MG63 (cell line): Measurements from ENCODE around the gene LENG8. TPM values are rescaled to one million over a fixed set of nuclear protein-coding genes. Genes with fewer than 3 reads are reported as not detected.
"Not testable (repeated sequence)": the region's sequence is repeated elsewhere in the genome, so short reads cannot be mapped to it uniquely, and the experiment has no call there.

ENCODE experiments used
- DNase-seq: peaks from one replicate; pipeline ENCODE4 v3.0.0-alpha.2; 2020
- H3K27me3 ChIP-seq: fragments of 250-450 bp; sonication (Bioruptor Pico); 2 replicates; pipeline ENCODE4 v1.5.1; 2020; ENCODE audit warnings: mild to moderate bottlenecking, moderate library complexity
- H3K36me3 ChIP-seq: fragments of 250-450 bp; sonication (Bioruptor Pico); 2 replicates; pipeline ENCODE4 v1.5.1; 2020; ENCODE audit warnings: mild to moderate bottlenecking, moderate library complexity
- H3K4me3 ChIP-seq: fragments of 250-450 bp; sonication (Bioruptor Pico); 2 replicates; pipeline ENCODE4 v1.5.1; 2020; ENCODE audit warnings: mild to moderate bottlenecking, moderate library complexity
- H3K9me3 ChIP-seq: fragments of 250-450 bp; sonication (Bioruptor Pico); 2 replicates; pipeline ENCODE4 v1.5.1; 2020; ENCODE audit warnings: mild to moderate bottlenecking, moderate library complexity
- total RNA-seq: library from RNA; depleted of rRNA; stranded (reverse); fragments of >200 nt; shearing (Covaris generic); gene quantifications from 2 replicates; pipeline ENCODE4 v1.2.3, GENCODE V29; 2014; ENCODE audit warnings: low replicate concordance

Gene LENG8
- total RNA-seq, 1 experiment from 2014 or later, result 6.6 TPM

DNA sequence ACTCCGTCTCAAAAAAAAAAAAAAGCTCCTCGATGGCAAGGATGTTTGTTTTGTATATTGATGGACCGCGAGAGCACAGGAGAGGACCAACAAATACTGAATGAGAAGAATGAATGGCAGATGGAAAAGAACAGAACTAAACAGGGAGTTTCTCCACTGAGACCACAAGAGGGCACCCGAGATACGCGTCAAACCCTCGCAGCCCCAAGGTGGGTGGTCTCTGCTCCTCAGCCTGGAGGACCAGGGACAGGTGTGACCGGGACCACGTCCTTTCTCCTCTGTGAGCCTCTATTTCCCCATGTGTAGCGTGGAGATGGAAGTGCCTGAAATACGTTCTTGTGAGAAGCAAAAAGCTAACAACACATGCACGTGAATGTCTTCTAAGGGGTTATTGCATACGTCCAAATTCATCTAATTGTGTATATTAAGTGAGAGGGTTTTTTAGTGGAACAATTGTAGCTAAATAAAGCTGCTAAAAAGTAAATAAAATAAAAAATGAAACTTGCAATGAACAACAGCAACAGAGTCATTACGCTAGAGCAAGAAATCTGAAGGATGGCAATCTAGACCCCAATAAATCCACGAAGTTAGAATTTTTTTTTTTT lies 32.4 kb downstream of the LENG8 start:
- Histone ChIP-seq H3K36me3 (no peaks in the 10 kb centered on the region), H3K4me3 (no peak overlapping the region), H3K9me3 (no peaks in the 10 kb centered on the region), H3K27me3 (peaks cover 18% of the 10 kb centered on the region)
- peak; percentile 35 for DNase-seq

DNA sequence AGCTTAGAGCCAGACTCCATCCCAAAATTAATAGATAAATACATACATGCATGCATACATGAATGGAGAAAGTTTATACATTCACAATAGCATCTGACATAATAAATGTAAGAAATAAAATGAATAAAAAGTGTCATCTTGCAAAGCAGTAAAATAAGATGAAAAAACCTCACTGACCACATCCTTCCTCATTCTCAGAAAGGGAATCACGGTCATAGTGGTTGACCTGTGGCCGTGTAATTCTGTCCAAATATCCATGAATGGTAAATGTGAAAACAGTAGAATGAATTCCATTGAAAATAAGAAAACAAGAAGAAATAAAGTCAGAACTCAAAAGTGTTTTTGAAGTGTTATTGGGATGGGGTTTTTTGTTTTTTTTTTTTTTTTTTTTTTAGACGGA lies 33.9 kb downstream of the LENG8 start:
- no peak overlapping the region for H3K4me3 ChIP-seq
- no peaks in the 10 kb centered on the region for H3K9me3 ChIP-seq
- H3K36me3 ChIP-seq, result no peaks in the 10 kb centered on the region
- DNase-seq, result no peak
- peaks cover 18% of the 10 kb centered on the region for H3K27me3 ChIP-seq

DNA sequence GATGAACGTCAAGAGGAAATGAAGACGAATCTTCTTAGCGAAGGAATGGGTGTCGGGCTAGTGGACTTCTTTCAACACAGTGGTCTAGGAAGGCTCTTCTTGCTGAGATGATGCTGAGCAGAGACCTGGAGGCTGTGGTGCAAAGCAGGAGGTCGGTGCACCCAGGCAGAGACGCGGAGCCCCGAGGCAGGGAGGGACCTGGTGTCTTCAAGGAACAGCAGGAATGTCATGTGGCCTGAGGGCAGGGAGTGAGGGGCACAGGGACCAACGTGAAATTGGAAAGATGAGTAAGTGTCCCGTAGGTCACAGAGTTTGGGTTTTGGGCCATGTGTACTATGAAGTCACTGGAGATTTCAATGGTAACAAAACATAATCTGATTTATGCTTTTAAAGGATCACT lies 35.5 kb downstream of the LENG8 start:
- H3K9me3 ChIP-seq, result no peaks in the 10 kb centered on the region
- peaks cover 17% of the 10 kb centered on the region for H3K27me3 ChIP-seq
- H3K4me3 ChIP-seq, result no peak overlapping the region
- no peaks in the 10 kb centered on the region for H3K36me3 ChIP-seq
- no peak for DNase-seq

DNA sequence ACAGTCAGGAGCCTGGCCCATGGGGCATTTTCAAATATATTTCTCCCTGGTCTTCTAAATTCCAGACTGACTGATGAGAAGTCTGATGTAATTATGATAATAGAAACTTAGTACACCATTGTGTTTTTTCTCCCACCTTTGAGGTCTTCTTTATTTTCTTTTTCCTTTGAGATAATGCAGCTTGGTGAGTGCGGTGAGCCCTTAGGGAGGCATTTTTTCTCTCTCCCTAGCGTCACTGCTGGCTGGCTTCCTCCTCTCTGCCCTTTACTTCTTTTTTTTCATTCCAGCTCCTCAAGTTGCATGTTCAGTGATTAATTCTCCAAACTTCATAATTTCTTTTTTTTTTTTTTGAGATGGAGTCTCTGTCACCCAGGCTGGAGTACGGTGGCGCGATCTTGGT lies 36.9 kb downstream of the LENG8 start:
- no peaks in the 10 kb centered on the region for H3K36me3 ChIP-seq
- DNase-seq, result no peak
- no peak overlapping the region for H3K4me3 ChIP-seq
- no peaks in the 10 kb centered on the region for H3K9me3 ChIP-seq
- peaks cover 21% of the 10 kb centered on the region for H3K27me3 ChIP-seq

DNA sequence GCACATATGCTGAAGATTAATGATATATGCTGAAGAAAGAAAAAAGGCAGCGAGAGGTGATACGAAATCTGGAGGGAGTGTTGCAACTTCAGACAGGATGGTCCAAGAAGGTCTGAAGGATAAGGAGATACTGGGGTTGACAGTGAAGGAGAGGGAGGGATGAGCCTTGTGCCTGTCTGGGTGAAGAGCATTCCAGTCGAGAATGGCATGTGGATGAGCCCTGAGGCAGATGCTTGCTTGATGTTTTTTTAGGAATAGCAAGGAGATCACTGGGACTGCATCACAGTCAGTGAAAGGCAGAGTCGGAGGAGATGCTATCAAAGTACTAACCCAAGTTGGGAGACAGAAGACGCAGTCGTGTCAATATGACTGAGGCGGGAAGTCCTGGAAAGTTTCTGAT lies 40.3 kb downstream of the LENG8 start:
- no peaks in the 10 kb centered on the region for H3K36me3 ChIP-seq
- H3K4me3 ChIP-seq, result no peak overlapping the region
- no peak for DNase-seq
- peaks cover 28% of the 10 kb centered on the region for H3K27me3 ChIP-seq
- H3K9me3 ChIP-seq, result no peaks in the 10 kb centered on the region

DNA sequence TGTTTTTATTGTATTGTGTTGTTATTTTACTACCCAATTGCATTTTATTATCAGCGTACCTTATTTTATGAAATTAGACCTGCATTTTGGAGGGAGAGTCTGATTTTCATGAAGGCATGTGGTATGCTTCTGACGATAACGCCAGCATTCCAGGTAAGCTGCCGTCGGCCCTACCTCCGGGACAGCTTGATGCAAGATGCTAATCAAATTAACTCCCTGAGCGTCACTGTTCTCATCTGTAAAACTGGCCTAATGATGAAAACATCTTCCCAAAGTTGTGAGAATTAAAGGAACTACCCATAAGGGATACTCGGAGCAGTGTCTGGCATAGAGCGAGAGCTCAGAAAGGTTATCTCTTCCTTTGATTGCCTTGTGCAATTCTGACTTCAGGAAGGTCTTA lies 40.8 kb downstream of the LENG8 start:
- H3K27me3 ChIP-seq, result peaks cover 28% of the 10 kb centered on the region
- H3K36me3 ChIP-seq, result no peaks in the 10 kb centered on the region
- no peak for DNase-seq
- no peak overlapping the region for H3K4me3 ChIP-seq
- H3K9me3 ChIP-seq, result no peaks in the 10 kb centered on the region

DNA sequence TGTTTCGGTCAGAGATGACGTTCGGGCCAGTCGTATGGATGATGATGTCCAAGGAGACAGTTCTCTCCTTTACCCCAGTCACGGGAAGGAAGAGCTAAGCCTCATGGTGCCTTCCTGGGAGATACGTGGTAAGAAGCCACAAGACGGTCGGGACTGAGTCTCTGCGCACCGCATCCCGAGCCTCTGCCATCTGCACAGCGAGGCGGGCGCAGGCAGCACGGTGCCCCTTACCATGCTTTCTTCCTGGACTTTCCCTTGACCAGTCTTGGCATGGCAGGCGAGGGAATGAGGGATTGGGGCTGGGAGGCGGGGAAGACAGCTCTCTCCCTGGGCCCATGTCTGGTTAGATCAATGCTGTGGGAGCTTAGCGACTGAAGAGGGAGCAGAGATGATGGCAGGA lies 43.6 kb downstream of the LENG8 start:
- Histone ChIP-seq H3K9me3 (no peaks in the 10 kb centered on the region), H3K4me3 (no peak overlapping the region), H3K36me3 (no peaks in the 10 kb centered on the region), H3K27me3 (peaks cover 40% of the 10 kb centered on the region)
- no peak for DNase-seq

DNA sequence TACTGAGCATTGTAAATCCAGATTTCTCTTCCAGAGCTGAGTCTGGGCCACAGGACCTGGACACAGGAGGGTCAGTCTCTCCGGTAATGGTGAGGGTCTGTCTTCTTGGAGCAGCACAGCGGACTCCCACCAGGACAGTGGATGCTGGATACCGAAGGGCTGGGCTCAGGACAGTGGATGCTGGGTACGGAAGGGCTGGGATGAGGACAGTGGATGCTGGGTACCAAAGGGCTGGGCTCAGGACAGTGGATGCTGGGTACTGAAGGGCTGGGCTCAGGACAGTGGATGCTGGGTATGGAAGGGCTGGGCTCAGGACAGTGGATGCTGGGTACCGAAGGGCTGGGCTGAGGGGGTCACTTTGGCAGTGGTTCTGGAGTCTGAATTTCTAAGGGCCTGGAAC lies 44.1 kb downstream of the LENG8 start:
- peaks cover 40% of the 10 kb centered on the region for H3K27me3 ChIP-seq
- H3K4me3 ChIP-seq, DNase-seq, H3K9me3 ChIP-seq, H3K36me3 ChIP-seq: not testable (repeated sequence)

DNA sequence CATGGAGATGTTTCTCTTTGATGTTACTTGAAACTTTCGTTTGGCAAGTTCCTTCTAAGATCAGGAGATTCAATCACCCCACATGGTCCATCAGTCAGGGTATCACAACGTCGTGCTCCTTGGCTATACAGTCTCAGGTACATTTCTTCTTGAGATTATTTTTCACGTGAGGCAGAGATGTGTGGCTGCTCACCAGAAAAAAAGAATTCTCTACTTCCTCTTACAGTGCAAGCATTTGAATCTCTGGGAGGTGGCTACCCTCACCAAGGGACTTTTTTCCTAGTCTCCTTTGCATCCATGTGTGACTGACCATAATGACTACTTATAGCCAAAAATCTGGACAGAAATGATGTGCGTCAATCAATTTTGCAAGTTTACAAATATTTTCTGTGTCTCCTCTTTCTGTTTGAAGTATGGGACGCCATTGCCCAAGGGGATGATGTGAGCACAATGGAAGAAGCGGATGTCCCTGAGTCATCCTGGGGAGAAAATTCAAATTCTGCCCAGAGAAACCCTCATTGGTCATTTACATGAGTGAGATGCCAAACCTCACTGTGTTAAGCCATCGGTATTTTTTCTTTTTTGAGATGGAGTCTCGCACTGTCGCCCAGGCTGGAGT lies 45.1 kb downstream of the LENG8 start:
- DNase-seq, result no peak

DNA sequence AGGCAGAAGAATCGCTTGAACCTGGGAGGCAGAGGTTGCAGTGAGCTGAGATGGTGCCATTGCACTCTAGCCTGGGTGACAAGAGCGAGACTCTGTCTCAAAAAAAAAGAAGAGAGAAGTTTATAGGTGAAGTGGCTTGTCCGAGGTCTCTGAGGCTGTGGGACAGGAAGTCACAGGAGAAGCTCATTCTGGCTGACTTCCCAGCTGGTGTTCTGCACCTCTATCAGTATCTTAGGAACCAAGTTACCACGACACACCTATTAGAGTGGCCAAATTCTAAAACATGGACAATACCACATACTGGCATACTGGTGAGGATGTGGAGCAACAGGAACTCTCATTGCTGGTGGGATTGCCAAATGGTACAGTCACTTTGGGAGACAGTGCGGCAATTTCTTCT lies 46.3 kb downstream of the LENG8 start:
- not testable (repeated sequence) for H3K36me3 ChIP-seq, H3K4me3 ChIP-seq, DNase-seq, H3K9me3 ChIP-seq
- peaks cover 47% of the 10 kb centered on the region for H3K27me3 ChIP-seq

More for the DNA sequence above, 45.1 kb downstream of the LENG8 start:
- Histone ChIP-seq H3K9me3 (no peaks in the 10 kb centered on the region), H3K4me3 (no peak overlapping the region), H3K27me3 (peaks cover 46% of the 10 kb centered on the region), H3K36me3 (no peaks in the 10 kb centered on the region)

DNA sequence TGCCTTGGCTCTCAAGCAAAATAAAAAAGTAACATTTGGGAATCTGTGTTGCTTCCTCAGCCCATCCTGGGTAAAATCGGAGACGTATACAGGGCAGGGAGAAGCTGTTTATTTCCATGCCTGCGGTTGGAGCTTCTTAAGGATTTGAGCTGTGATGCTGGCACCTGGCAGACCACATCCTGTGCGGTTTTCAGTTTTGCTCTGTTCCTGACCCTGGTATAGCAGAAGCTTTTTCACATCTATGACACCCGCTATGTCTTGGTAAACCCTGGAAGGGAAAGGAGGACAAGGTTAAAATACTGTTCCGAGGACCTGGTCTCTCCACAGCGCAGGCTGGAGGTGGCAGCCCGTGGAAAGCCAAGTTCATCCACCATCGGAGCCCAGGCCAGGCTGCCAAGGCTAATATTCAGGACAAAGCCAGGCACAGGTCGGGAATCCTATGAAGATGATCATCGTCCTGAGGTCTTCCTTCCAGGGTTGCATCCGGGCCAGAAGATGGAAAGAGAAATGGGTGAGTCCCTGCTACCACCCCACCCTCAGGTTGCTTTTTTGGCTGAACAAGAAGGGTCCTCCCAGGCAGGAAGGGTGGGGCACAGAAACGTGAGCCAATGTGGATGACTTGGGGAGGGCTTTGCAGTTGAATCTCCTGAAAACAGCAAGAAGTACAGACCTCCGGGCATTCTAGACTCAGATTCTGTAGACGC lies 48.9 kb downstream of the LENG8 start:
- H3K36me3 ChIP-seq, DNase-seq, H3K9me3 ChIP-seq, H3K4me3 ChIP-seq: not testable (repeated sequence)
- H3K27me3 ChIP-seq, result peaks cover 50% of the 10 kb centered on the region

DNA sequence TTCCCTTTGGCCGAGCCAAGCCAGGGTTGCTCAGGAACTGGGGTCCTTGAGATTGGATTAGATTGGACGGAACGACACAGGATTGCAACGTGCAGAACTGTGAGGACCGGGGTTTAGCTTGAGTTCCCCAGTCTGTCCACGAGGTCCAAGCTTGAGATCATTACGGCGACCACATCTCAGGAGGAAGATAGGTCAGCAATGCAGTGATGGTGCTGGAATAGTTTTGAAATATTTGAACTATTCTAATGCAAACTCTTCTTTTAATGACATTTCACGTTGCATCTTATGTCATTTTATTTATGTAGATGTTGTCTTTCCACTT lies 49.4 kb downstream of the LENG8 start:
- peaks cover 55% of the 10 kb centered on the region for H3K27me3 ChIP-seq
- H3K9me3 ChIP-seq, DNase-seq, H3K36me3 ChIP-seq, H3K4me3 ChIP-seq: not testable (repeated sequence)

DNA sequence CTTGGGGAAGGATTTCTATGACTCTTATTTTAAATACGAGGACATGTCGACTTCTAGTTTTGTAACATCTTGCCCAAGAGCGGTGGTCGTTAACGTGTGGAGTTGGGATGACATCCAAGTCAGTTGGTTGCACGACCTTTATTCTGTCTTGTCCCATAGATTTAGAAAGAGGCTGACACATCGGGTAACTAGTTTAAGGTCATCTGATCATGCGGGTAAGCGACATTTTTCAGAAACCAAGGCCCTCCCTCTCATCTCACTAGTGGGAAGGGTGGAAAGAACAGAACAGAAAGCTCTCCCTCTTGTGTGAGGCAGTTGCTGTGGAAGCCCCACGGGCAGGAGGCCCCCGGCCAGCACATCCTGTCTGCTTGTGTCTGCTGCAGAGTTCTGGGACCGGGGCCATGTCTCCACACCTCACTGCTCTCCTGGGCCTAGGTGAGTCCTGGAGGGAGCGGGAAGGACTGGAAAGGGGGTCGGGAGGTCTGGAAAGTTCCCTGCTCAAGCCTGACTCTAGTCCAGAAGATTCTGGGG lies 53.6 kb downstream of the LENG8 start, which contains the start of gene LAIR2:
LAIR2 (plus strand) TSS at position 314 of the 531 bp plus-strand sequence; CDS start at position 402, 88 bp downstream.
- Histone ChIP-seq H3K4me3 (no peak within 1 kb of the TSS), H3K36me3 (no peaks in the 10 kb centered on the region)

DNA sequence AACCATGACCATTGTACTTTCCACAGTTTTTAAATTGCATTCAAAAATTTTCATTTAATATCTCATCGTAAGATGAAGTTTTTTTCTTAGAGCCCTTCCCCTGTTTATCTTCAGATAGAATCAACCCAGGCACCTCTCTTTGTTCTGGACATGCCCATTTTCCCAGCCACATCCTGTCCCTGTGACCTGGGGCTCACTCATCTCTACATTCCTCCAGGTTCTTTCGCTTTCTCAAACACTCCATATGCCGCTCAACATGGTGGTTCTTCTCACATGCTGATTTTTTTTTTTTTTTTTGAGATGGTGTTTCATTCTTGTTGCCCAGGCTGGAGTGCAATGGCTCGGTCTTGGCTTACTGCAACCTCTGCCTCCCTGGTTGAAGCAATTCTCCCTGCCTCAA lies 56.5 kb downstream of the LENG8 start:
- H3K27me3 ChIP-seq, result peaks cover 27% of the 10 kb centered on the region
- H3K4me3 ChIP-seq, H3K9me3 ChIP-seq, H3K36me3 ChIP-seq, DNase-seq: not testable (repeated sequence)

More for the DNA sequence above, 53.6 kb downstream of the LENG8 start, which contains the start of gene LAIR2:
- Histone ChIP-seq H3K9me3 (no peaks in the 10 kb centered on the region), H3K27me3 (peaks cover 42% of the 10 kb centered on the region)
- DNase-seq, result no peak

DNA sequence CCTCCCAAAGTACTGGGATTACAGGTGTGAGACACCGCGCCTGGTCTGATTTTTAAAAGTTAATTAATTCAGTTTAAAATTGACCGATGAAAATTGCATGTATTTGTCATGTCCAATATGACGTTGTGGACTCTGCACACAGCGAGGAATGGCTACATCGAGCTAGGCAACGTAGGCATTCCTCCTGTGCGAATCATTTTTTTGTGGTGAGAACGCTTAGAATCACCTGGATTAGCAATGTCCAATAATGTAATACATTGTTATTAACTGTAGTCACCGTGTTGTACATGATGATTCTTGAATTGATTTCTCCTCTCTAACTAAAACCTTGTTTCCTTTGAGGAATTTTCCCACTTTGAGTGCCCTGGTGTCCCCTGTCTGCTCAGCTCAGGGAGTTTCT lies 57.1 kb downstream of the LENG8 start:
- DNase-seq, result no peak
- no peaks in the 10 kb centered on the region for H3K36me3 ChIP-seq

DNA sequence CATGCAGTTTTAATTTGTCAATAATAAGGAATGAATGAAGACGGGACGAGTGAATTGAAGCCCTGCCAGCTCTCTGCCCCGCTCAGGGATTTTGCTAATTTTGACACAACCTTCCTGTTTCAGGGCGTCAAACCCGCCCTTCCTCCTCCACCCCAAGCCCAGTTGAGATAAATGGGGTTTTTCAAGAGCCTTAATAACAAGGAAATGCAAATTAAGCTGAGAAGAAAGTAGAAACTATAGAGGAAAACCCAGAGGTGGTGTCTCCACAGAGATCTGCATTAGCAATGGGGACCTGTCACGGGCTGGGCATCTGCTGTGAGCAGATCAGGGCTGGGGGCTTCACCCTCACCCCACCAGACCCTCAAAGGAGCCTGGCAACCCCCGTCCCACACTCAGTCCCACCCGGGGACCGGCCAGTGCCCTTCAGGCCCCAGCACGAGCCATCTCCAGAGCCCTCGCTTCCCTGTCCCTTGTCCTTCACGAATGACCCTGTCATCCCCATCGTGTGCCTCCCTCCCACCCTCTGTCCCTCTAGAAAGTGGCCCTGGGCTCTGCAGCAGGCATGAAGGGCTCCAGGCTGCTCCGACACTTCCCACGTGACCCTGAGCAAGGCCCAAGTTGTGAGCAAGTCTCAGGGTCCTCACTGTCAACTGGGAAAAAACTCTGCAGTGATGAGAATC lies 58.2 kb downstream of the LENG8 start:
- peaks cover 23% of the 10 kb centered on the region for H3K27me3 ChIP-seq
- not testable (repeated sequence) for H3K9me3 ChIP-seq, DNase-seq, H3K36me3 ChIP-seq, H3K4me3 ChIP-seq

More for the DNA sequence above, 57.1 kb downstream of the LENG8 start:
- Histone ChIP-seq H3K27me3 (peaks cover 25% of the 10 kb centered on the region), H3K9me3 (no peaks in the 10 kb centered on the region), H3K4me3 (no peak overlapping the region)

DNA sequence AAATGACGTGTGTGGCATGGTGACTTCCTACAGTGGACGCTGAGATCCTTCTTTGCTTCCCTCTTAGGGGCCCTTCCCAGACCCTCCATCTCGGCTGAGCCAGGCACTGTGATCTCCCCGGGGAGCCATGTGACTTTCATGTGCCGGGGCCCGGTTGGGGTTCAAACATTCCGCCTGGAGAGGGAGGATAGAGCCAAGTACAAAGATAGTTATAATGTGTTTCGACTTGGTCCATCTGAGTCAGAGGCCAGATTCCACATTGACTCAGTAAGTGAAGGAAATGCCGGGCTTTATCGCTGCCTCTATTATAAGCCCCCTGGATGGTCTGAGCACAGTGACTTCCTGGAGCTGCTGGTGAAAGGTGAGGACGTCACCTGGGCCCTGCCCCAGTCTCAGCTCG lies 58.8 kb downstream of the LENG8 start:
- Histone ChIP-seq H3K9me3 (no peaks in the 10 kb centered on the region), H3K27me3 (peaks cover 17% of the 10 kb centered on the region), H3K36me3 (no peaks in the 10 kb centered on the region), H3K4me3 (no peak overlapping the region)
- DNase-seq, result no peak
